Measurements from ENCODE around the gene FSIP2. TPM values are rescaled to one million over a fixed set of nuclear protein-coding genes. Genes with fewer than 3 reads are reported as not detected.

The FSIP2 gene
- total and polyA plus RNA-seq, 2 of the 13 experiments (the other 11 are each of a cell fraction or from before 2014, with no cell fraction given): 0.01 to 0.07 TPM

DNA sequence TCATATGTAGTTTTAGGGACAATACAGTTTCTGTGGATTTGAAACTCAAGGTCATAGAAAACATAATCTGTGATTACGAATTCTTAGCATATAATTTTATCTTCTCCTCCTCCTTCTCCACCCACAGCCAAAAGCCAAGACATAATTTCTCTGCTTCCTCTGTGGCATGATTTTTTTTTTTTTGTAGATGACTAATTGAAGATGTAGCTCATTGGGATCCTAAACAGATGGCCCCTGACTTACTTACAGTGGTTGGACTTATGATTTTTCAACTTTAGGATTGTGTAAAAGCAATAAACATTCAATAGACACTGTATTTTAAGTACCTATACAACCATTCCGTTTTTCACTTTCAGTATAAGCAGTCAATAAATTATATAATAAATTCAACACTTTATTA, 42.3 kb downstream of the FSIP2 start:
- no peaks in the 10 kb centered on the region for H3K36me3 ChIP-seq (replicated peaks in 1 of 2; ENCODE audit: control insufficient read depth in 1 of 2, insufficient read depth in 2 of 2, low read length in 2 of 2)
- H3K27ac ChIP-seq (ENCODE audit: extremely low read length, insufficient read depth, low read length): no peak overlapping the region
- DNase-seq (ENCODE audit: low spot score): no peak
- no peaks in the 10 kb centered on the region for H3K79me2 ChIP-seq (ENCODE audit: insufficient read depth, low read length)
- H3K4me1 ChIP-seq (ENCODE audit: insufficient read depth, low read length): peaks cover 10% of the 10 kb centered on the region
- no peaks in the 10 kb centered on the region for H3K9me3 ChIP-seq (ENCODE audit: low read length)
- H4K20me1 ChIP-seq (ENCODE audit: insufficient read depth, low read length): no peaks in the 10 kb centered on the region
- in situ Hi-C loops (cut with HindIII; ENCODE audit: extremely low pct_ligation_motif_present, low pct_unique_long_range_greater_than_20kb): no loop called here
- POLR2A ChIA-PET: no interaction called here
- no peak for FAIRE-seq
- ATAC-seq: no peak
- 40% methylated on average over 2 of the region's 2 CpGs for WGBS (ENCODE audit: low lambda C conversion rate)
- intact Hi-C loops (cut with micrococcal nuclease; ENCODE audit: unreplicated experiment): loop anchor here (5.0 kb wide), 1 partner anchor 111 kb away; no protein-coding TSS in a partner anchor
- no peak overlapping the region for H3K9ac ChIP-seq (ENCODE audit: insufficient read depth, low read depth, low read length)
- no peak overlapping the region for H2AFZ ChIP-seq (ENCODE audit: low read length)
- H3K27me3 ChIP-seq (ENCODE audit: control insufficient read depth in 1 of 2, insufficient read depth in 2 of 2, low read length in 2 of 2): no peaks in the 10 kb centered on the region
- H3K4me3 ChIP-seq (replicated peaks in 1 of 3; ENCODE audit: insufficient read depth in 1 of 3, low read depth in 2 of 3, low read length in 3 of 3): no peak overlapping the region
- H3K4me2 ChIP-seq (ENCODE audit: low read depth, low read length): no peak overlapping the region
- TF ChIP-seq MIER3 (CRISPR knock-in tag; IDR thresholded peaks at IDR 0.05; ENCODE audit: borderline replicate concordance) (no peak), ZNF570 (CRISPR knock-in tag; IDR thresholded peaks at IDR 0.05; ENCODE audit: borderline replicate concordance) (no peak), ZNF605 (CRISPR knock-in tag; IDR thresholded peaks at IDR 0.05) (no peak), ZFY (CRISPR knock-in tag; IDR thresholded peaks at IDR 0.05) (no peak), ZNF225 (CRISPR knock-in tag; IDR thresholded peaks at IDR 0.05) (no peak), ZNF616 (CRISPR knock-in tag; IDR thresholded peaks at IDR 0.05; ENCODE audit: low read depth) (no peak), HMG20B (CRISPR knock-in tag; conservative IDR thresholded peaks at IDR 0.05) (no peak), TEAD2 (CRISPR knock-in tag; IDR thresholded peaks at IDR 0.05) (no peak), ZBTB8A (CRISPR knock-in tag; IDR thresholded peaks at IDR 0.05; ENCODE audit: borderline replicate concordance, low read depth) (no peak), ZNF3 (CRISPR knock-in tag; IDR thresholded peaks at IDR 0.05) (no peak)
- TF ChIP-seq, protein P1, sequence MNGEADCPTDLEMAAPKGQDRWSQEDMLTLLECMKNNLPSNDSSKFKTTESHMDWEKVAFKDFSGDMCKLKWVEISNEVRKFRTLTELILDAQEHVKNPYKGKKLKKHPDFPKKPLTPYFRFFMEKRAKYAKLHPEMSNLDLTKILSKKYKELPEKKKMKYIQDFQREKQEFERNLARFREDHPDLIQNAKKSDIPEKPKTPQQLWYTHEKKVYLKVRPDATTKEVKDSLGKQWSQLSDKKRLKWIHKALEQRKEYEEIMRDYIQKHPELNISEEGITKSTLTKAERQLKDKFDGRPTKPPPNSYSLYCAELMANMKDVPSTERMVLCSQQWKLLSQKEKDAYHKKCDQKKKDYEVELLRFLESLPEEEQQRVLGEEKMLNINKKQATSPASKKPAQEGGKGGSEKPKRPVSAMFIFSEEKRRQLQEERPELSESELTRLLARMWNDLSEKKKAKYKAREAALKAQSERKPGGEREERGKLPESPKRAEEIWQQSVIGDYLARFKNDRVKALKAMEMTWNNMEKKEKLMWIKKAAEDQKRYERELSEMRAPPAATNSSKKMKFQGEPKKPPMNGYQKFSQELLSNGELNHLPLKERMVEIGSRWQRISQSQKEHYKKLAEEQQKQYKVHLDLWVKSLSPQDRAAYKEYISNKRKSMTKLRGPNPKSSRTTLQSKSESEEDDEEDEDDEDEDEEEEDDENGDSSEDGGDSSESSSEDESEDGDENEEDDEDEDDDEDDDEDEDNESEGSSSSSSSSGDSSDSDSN (CRISPR knock-in tag; IDR thresholded peaks at IDR 0.05): no peak
- TF ChIP-seq, protein P2, sequence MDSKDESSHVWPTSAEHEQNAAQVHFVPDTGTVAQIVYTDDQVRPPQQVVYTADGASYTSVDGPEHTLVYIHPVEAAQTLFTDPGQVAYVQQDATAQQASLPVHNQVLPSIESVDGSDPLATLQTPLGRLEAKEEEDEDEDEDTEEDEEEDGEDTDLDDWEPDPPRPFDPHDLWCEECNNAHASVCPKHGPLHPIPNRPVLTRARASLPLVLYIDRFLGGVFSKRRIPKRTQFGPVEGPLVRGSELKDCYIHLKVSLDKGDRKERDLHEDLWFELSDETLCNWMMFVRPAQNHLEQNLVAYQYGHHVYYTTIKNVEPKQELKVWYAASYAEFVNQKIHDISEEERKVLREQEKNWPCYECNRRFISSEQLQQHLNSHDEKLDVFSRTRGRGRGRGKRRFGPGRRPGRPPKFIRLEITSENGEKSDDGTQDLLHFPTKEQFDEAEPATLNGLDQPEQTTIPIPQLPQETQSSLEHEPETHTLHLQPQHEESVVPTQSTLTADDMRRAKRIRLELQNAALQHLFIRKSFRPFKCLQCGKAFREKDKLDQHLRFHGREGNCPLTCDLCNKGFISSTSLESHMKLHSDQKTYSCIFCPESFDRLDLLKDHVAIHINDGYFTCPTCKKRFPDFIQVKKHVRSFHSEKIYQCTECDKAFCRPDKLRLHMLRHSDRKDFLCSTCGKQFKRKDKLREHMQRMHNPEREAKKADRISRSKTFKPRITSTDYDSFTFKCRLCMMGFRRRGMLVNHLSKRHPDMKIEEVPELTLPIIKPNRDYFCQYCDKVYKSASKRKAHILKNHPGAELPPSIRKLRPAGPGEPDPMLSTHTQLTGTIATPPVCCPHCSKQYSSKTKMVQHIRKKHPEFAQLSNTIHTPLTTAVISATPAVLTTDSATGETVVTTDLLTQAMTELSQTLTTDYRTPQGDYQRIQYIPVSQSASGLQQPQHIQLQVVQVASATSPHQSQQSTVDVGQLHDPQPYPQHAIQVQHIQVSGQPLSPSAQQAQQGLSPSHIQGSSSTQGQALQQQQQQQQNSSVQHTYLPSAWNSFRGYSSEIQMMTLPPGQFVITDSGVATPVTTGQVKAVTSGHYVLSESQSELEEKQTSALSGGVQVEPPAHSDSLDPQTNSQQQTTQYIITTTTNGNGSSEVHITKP (CRISPR knock-in tag; IDR thresholded peaks at IDR 0.05; ENCODE audit: low read depth): no peak
- TF ChIP-seq, protein P3, sequence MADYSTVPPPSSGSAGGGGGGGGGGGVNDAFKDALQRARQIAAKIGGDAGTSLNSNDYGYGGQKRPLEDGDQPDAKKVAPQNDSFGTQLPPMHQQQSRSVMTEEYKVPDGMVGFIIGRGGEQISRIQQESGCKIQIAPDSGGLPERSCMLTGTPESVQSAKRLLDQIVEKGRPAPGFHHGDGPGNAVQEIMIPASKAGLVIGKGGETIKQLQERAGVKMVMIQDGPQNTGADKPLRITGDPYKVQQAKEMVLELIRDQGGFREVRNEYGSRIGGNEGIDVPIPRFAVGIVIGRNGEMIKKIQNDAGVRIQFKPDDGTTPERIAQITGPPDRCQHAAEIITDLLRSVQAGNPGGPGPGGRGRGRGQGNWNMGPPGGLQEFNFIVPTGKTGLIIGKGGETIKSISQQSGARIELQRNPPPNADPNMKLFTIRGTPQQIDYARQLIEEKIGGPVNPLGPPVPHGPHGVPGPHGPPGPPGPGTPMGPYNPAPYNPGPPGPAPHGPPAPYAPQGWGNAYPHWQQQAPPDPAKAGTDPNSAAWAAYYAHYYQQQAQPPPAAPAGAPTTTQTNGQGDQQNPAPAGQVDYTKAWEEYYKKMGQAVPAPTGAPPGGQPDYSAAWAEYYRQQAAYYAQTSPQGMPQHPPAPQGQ (CRISPR knock-in tag; IDR thresholded peaks at IDR 0.05; ENCODE audit: borderline replicate concordance): no peak
- CTCF ChIA-PET (ENCODE audit: low intra/inter-chr PET ratio, low total read pairs): no interaction called here
- BruUV-seq (replicated peaks): no TSS peak
